HTR-8/SVneo (cell line): ENCODE data around the gene GAB4.
"Not testable (repeated sequence)": the region's sequence is repeated elsewhere in the genome, so short reads cannot be mapped to it uniquely, and the experiment has no call there.

Source experiments
- DNase-seq: peaks from one replicate; pipeline ENCODE4 v3.0.0; 2011; ENCODE audit warnings: low spot score, mixed read lengths; ENCODE audit not compliant: insufficient read length
- FAIRE-seq: peaks from 2 replicates; lab custom pipeline; 2011; peaks lifted over from hg19 to GRCh38; lab: Jason Lieb, UNC

The GAB4 gene

GRCh38 chr22:16922706-16923105 is 85.3 kb downstream of the GAB4 start:
- FAIRE-seq: no peak
- DNase-seq: no peak

GRCh38 chr22:16922076-16922475 is 85.9 kb downstream of the GAB4 start:
- DNase-seq (no peak), FAIRE-seq (no peak)

GRCh38 chr22:16917144-16918003 is 90.6 kb downstream of the GAB4 start:
- DNase-seq: peak; percentile 53
- peak; percentile 52 for FAIRE-seq

- FAIRE-seq (no peak), DNase-seq (no peak)
These were observed 92.3 kb downstream of the GAB4 start for GRCh38 chr22:16915701-16916100.

GRCh38 chr22:16914911-16915310 is 93.1 kb downstream of the GAB4 start:
- DNase-seq, FAIRE-seq: not testable (repeated sequence)

GRCh38 chr22:16914006-16914405 is 94.0 kb downstream of the GAB4 start:
- no peak for DNase-seq
- no peak for FAIRE-seq

- FAIRE-seq: no peak
- DNase-seq: no peak
These were observed 95.7 kb downstream of the GAB4 start for GRCh38 chr22:16912281-16912680.
